Measurements from ENCODE around the gene HOXB9. TPM values are rescaled to one million over a fixed set of nuclear protein-coding genes. Genes with fewer than 3 reads are reported as not detected.

Gene HOXB9
- total and polyA plus RNA-seq, 4 donors = 0.33 to 0.75 (median 0.39) TPM; not detected in 1

- no peaks in the 10 kb centered on the region for H3K4me1 ChIP-seq (ENCODE audit: control insufficient read depth in 1 of 2, insufficient read depth in 2 of 2, low read length in 2 of 2)
- H3K36me3 ChIP-seq (ENCODE audit: control insufficient read depth in 1 of 2, insufficient read depth in 2 of 2, low read length in 1 of 2) = no peaks in the 10 kb centered on the region
- ATAC-seq (ENCODE audit: low FRiP score) (no peak), DNase-seq (no peak)
- no peaks in the 10 kb centered on the region for H3K27me3 ChIP-seq (ENCODE audit: control insufficient read depth in 1 of 2, insufficient read depth in 2 of 2, low read length in 1 of 2)
- no peak overlapping the region for H3K27ac ChIP-seq (ENCODE audit: low read depth in 1 of 2, low read length in 2 of 2)
- intact Hi-C loops (cut with DNase I) = loop anchor here (2.0 to 10.0 kb wide), 3 partner anchors 99 to 567 kb away; no protein-coding TSS in a partner anchor
- no peak overlapping the region for H3K4me3 ChIP-seq (ENCODE audit: low read length in 2 of 2)
- no peaks in the 10 kb centered on the region for H3K9me3 ChIP-seq (ENCODE audit: control insufficient read depth, low read length)
- 67 to 88% methylated on average over 33 of the region's 33 CpGs for WGBS, 2 donors
Measured at GRCh38 chr17:48592057-48592514, 34.1 kb downstream of the HOXB9 start.

GRCh38 chr17:48591255-48592056, 34.7 kb downstream of the HOXB9 start:
- no peaks in the 10 kb centered on the region for H3K4me1 ChIP-seq (ENCODE audit: control insufficient read depth in 1 of 2, insufficient read depth in 2 of 2, low read length in 2 of 2)
- no peaks in the 10 kb centered on the region for H3K36me3 ChIP-seq (ENCODE audit: control insufficient read depth in 1 of 2, insufficient read depth in 2 of 2, low read length in 1 of 2)
- DNase-seq (no peak), ATAC-seq (ENCODE audit: low FRiP score) (no peak)
- 93 to 94% methylated on average over 10 of the region's 10 CpGs for WGBS, 2 donors
- intact Hi-C loops (cut with DNase I) = loop anchor here (2.0 to 10.0 kb wide), 3 partner anchors 99 to 567 kb away; no protein-coding TSS in a partner anchor
- no peaks in the 10 kb centered on the region for H3K9me3 ChIP-seq (ENCODE audit: control insufficient read depth, low read length)
- H3K4me3 ChIP-seq (ENCODE audit: low read length in 2 of 2) = no peak overlapping the region
- no peaks in the 10 kb centered on the region for H3K27me3 ChIP-seq (ENCODE audit: control insufficient read depth in 1 of 2, insufficient read depth in 2 of 2, low read length in 1 of 2)
- no peak overlapping the region for H3K27ac ChIP-seq (ENCODE audit: low read depth in 1 of 2, low read length in 2 of 2)

GRCh38 chr17:48590607-48591161, 35.5 kb downstream of the HOXB9 start:
- H3K27me3 ChIP-seq (ENCODE audit: control insufficient read depth in 1 of 2, insufficient read depth in 2 of 2, low read length in 1 of 2) = no peaks in the 10 kb centered on the region
- no peak overlapping the region for H3K27ac ChIP-seq (ENCODE audit: low read depth in 1 of 2, low read length in 2 of 2)
- H3K4me3 ChIP-seq (ENCODE audit: low read length in 2 of 2) = no peak overlapping the region

GRCh38 chr17:48589831-48590606, 36.1 kb downstream of the HOXB9 start, which contains the start of gene HOXB3:
TSS of gene HOXB3 (minus strand) at chr17:48590241. CDS start at chr17:48552474, 37,767 bp downstream.
- Histone ChIP-seq H3K4me3 (ENCODE audit: low read length in 2 of 2) (no peak within 1 kb of the TSS), H3K4me1 (ENCODE audit: control insufficient read depth in 1 of 2, insufficient read depth in 2 of 2, low read length in 2 of 2) (no peaks in the 10 kb centered on the region), H3K36me3 (ENCODE audit: control insufficient read depth in 1 of 2, insufficient read depth in 2 of 2, low read length in 1 of 2) (no peaks in the 10 kb centered on the region), H3K27ac (ENCODE audit: low read depth in 1 of 2, low read length in 2 of 2) (no peak within 1 kb of the TSS), H3K9me3 (ENCODE audit: control insufficient read depth, low read length) (no peaks in the 10 kb centered on the region), H3K27me3 (ENCODE audit: control insufficient read depth in 1 of 2, insufficient read depth in 2 of 2, low read length in 1 of 2) (no peaks in the 10 kb centered on the region)
- ATAC-seq (ENCODE audit: low FRiP score) = no peak
- intact Hi-C loops (cut with DNase I) = loop anchor here (5.0 to 10.0 kb wide), 2 partner anchors 238 to 565 kb away; no protein-coding TSS in a partner anchor
- no peak for DNase-seq
- WGBS, 2 donors = 87 to 91% methylated on average over 23 of the region's 23 CpGs

More at GRCh38 chr17:48590607-48591161, 35.5 kb downstream of the HOXB9 start:
- Histone ChIP-seq H3K36me3 (ENCODE audit: control insufficient read depth in 1 of 2, insufficient read depth in 2 of 2, low read length in 1 of 2) (no peaks in the 10 kb centered on the region), H3K9me3 (ENCODE audit: control insufficient read depth, low read length) (no peaks in the 10 kb centered on the region), H3K4me1 (ENCODE audit: control insufficient read depth in 1 of 2, insufficient read depth in 2 of 2, low read length in 2 of 2) (no peaks in the 10 kb centered on the region)
- ATAC-seq (ENCODE audit: low FRiP score) (no peak), DNase-seq (no peak)
- intact Hi-C loops (cut with DNase I) = loop anchor here (5.0 to 10.0 kb wide), 2 partner anchors 238 to 566 kb away; no protein-coding TSS in a partner anchor

GRCh38 chr17:48589060-48589830, 36.9 kb downstream of the HOXB9 start:
- H3K4me1 ChIP-seq (ENCODE audit: control insufficient read depth in 1 of 2, insufficient read depth in 2 of 2, low read length in 2 of 2) = no peaks in the 10 kb centered on the region
- H3K4me3 ChIP-seq (ENCODE audit: low read length in 2 of 2) = no peak overlapping the region
- ATAC-seq (ENCODE audit: low FRiP score) = no peak

GRCh38 chr17:48588528-48588927, 37.6 kb downstream of the HOXB9 start:
- no peaks in the 10 kb centered on the region for H3K36me3 ChIP-seq (ENCODE audit: control insufficient read depth in 1 of 2, insufficient read depth in 2 of 2, low read length in 1 of 2)
- no peaks in the 10 kb centered on the region for H3K27me3 ChIP-seq (ENCODE audit: control insufficient read depth in 1 of 2, insufficient read depth in 2 of 2, low read length in 1 of 2)
- no peaks in the 10 kb centered on the region for H3K9me3 ChIP-seq (ENCODE audit: control insufficient read depth, low read length)
- ATAC-seq (ENCODE audit: low FRiP score) (no peak), DNase-seq (no peak)
- H3K4me3 ChIP-seq (ENCODE audit: low read length in 2 of 2) = no peak overlapping the region
- intact Hi-C loops (cut with DNase I) = no loop called here
- no peak overlapping the region for H3K27ac ChIP-seq (ENCODE audit: low read depth in 1 of 2, low read length in 2 of 2)
- 67 to 81% methylated on average over 2 of the region's 2 CpGs for WGBS, 2 donors
- no peaks in the 10 kb centered on the region for H3K4me1 ChIP-seq (ENCODE audit: control insufficient read depth in 1 of 2, insufficient read depth in 2 of 2, low read length in 2 of 2)

More at GRCh38 chr17:48589060-48589830, 36.9 kb downstream of the HOXB9 start:
- Histone ChIP-seq H3K9me3 (ENCODE audit: control insufficient read depth, low read length) (no peaks in the 10 kb centered on the region), H3K36me3 (ENCODE audit: control insufficient read depth in 1 of 2, insufficient read depth in 2 of 2, low read length in 1 of 2) (no peaks in the 10 kb centered on the region), H3K27ac (ENCODE audit: low read depth in 1 of 2, low read length in 2 of 2) (no peak overlapping the region), H3K27me3 (ENCODE audit: control insufficient read depth in 1 of 2, insufficient read depth in 2 of 2, low read length in 1 of 2) (no peaks in the 10 kb centered on the region)
- 79 to 93% methylated on average over 10 of the region's 10 CpGs for WGBS, 2 donors
- no peak for DNase-seq
- intact Hi-C loops (cut with DNase I) = no loop called here

GRCh38 chr17:48588074-48588415, 38.1 kb downstream of the HOXB9 start:
- Histone ChIP-seq H3K4me3 (ENCODE audit: low read length in 2 of 2) (no peak overlapping the region), H3K27me3 (ENCODE audit: control insufficient read depth in 1 of 2, insufficient read depth in 2 of 2, low read length in 1 of 2) (no peaks in the 10 kb centered on the region), H3K9me3 (ENCODE audit: control insufficient read depth, low read length) (no peaks in the 10 kb centered on the region), H3K4me1 (ENCODE audit: control insufficient read depth in 1 of 2, insufficient read depth in 2 of 2, low read length in 2 of 2) (no peaks in the 10 kb centered on the region), H3K27ac (ENCODE audit: low read depth in 1 of 2, low read length in 2 of 2) (no peak overlapping the region), H3K36me3 (ENCODE audit: control insufficient read depth in 1 of 2, insufficient read depth in 2 of 2, low read length in 1 of 2) (no peaks in the 10 kb centered on the region)
- DNase-seq (no peak), ATAC-seq (ENCODE audit: low FRiP score) (no peak)
- intact Hi-C loops (cut with DNase I) = no loop called here
- WGBS, 2 donors = 83 to 85% methylated on average over 2 of the region's 2 CpGs
